Activated naive CD4-positive, alpha-beta T cell treated with anti-CD3 and anti-CD28 coated beads, Interleukin-2, amount 50 U/mL, for 72 hours (primary cell): ENCODE results near the gene PPM1D. TPM values are rescaled to one million over a fixed set of nuclear protein-coding genes. Genes with fewer than 3 reads are reported as not detected.
A peak's percentile ranks its signal among the peaks of the same experiment; 100 is the strongest.
"Not testable (repeated sequence)": the region's sequence is repeated elsewhere in the genome, so short reads cannot be mapped to it uniquely, and the experiment has no call there.

Source experiments
- ATAC-seq, 2 donors: fragments of 150-1000 bp; cut with Tn5 transposase; 2 replicates each; pipeline ENCODE4 v1.10.0; 2021; ENCODE audit warnings: mild to moderate bottlenecking in 2 of 2, moderate library complexity in 2 of 2
- DNase-seq, 2 donors: peaks; one replicate each; pipeline ENCODE4 v3.0.0; 2021 to 2022; ENCODE audit warnings: low spot score in 2 of 2
- H3K27ac Mint-ChIP-seq, 2 donors: one replicate each; pipeline ENCODE4 v1.8.0; 2022; ENCODE audit warnings: mild to moderate bottlenecking in 2 of 2, mixed read lengths in 2 of 2
- H3K36me3 Mint-ChIP-seq, 2 donors: one replicate each; pipeline ENCODE4 v1.8.0; 2022; ENCODE audit warnings: mixed read lengths in 2 of 2
- H3K9me3 Mint-ChIP-seq, 2 donors: one replicate each; pipeline ENCODE4 v1.8.0; 2022; ENCODE audit warnings: mixed read lengths in 2 of 2
- total RNA-seq, 2 donors: library from RNA; stranded (reverse); gene quantifications; one replicate each; pipeline ENCODE4 v1.2.3, GENCODE V29; 2022

PPM1D gene
- total RNA-seq, 2 donors from 2014 or later: 10.7 to 24.6 TPM

- no peaks in the 10 kb centered on the region for H3K36me3 Mint-ChIP-seq
- H3K27ac Mint-ChIP-seq: peak overlapping the region; percentile 11 to 24
- ATAC-seq (no peak), DNase-seq (no peak)
- no peaks in the 10 kb centered on the region for H3K9me3 Mint-ChIP-seq
Measured at GRCh38 chr17:60637683-60638082, 37.7 kb downstream of the PPM1D start.

DNA sequence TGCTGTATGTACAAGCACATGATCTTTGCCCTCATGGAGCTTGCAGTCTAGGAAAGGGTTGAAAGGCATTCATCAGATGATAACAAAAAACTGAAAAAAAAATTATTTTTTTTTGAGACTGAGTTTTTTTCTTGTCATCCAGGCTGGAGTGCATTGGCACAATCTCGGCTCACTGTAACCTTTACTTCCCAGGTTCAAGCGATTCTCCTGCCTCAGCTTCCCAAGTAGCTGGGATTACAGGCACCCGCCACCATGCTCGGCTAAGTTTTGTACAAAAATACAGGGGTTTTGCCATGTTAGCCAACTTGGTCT lies 39.0 kb downstream of the PPM1D start:
- ATAC-seq (no peak), DNase-seq (no peak)
- Mint-ChIP-seq H3K36me3 (no peaks in the 10 kb centered on the region), H3K27ac (no peak overlapping the region), H3K9me3 (no peaks in the 10 kb centered on the region)

DNA sequence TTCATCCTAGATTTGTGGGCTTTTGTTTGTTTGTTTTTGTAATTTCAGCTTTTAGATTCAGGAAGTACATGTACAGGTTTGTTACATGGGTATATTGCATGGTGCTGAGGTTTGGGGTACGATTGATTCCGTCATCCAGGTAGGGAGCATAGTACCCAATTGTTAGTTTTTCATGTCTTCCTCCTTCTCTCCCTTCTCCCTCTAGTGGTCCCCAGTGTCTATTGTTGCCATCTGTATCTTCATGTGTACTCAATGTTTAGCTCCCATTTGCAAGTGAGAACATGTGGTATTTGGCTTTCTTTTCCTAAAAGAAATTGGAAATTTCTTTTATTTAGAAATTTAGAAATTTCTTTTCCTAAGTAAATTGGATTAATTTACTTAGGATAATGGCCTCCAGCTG lies 40.5 kb downstream of the PPM1D start:
- no peaks in the 10 kb centered on the region for H3K9me3 Mint-ChIP-seq
- DNase-seq (no peak), ATAC-seq (no peak)
- no peaks in the 10 kb centered on the region for H3K36me3 Mint-ChIP-seq
- peak overlapping the region in 1 of 2 donors; percentile 10 for H3K27ac Mint-ChIP-seq

- no peaks in the 10 kb centered on the region for H3K36me3 Mint-ChIP-seq
- no peak for ATAC-seq
Measured at GRCh38 chr17:60641126-60641525, 41.1 kb downstream of the PPM1D start.

DNA sequence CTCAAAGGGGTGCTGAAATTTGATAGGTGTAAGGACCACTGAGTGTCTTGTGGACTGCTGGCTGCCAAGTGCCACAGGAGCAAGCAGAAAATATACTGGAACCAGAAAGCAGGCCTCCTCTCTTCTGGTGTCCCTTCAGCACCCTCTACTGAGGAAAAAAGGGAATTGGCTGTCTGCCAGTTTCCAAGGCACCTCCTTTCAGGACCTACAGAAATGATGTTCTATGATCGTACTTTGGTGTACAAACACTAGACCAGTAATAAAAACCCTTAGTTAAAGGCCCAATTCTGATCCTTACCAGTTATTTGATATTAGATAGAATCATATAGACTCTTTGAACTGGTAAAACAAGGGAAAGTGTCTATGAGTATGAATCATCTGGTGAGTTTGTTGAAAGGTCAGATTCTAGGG lies 41.8 kb downstream of the PPM1D start:
- no peak overlapping the region for H3K27ac Mint-ChIP-seq
- peak; percentile 59 to 79 for ATAC-seq
- DNase-seq: peak in 1 of 2 donors; percentile 61
- H3K36me3 Mint-ChIP-seq: no peaks in the 10 kb centered on the region
- H3K9me3 Mint-ChIP-seq: no peaks in the 10 kb centered on the region

More at GRCh38 chr17:60641126-60641525, 41.1 kb downstream of the PPM1D start:
- Mint-ChIP-seq H3K27ac (no peak overlapping the region), H3K9me3 (no peaks in the 10 kb centered on the region)
- no peak for DNase-seq

DNA sequence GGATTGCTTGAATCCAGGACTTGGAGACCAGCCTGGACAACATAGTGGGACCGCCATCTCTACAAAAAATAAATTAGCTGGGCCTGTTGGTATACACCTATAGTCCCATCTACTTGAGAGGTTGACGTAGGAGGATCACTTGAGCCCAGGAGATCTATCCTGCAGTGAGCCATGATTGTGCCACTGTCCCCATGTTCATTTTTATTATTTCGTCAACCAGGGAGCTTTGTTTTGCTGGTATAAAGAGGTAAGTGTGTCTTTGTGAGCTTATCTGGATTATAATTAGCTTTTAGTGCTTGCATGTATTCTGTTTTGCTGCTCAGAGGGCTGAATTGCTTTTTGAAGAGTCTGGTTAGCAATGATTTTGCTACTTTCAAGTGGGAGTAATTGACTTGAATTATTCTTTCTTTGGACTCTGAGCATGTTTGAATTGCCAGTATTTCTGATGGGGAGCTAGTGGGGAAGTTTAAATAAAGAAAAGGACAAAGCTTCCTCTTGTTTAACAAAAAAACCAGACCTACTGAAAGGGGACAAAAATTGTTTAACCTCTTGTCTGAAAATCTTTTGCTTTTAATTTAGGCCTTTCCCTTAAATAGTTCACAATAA lies 46.0 kb downstream of the PPM1D start:
- peaks cover 7 to 16% of the 10 kb centered on the region in 2 donors for H3K36me3 Mint-ChIP-seq
- H3K9me3 Mint-ChIP-seq: no peaks in the 10 kb centered on the region
- DNase-seq (no peak), ATAC-seq (no peak)
- no peak overlapping the region for H3K27ac Mint-ChIP-seq

DNA sequence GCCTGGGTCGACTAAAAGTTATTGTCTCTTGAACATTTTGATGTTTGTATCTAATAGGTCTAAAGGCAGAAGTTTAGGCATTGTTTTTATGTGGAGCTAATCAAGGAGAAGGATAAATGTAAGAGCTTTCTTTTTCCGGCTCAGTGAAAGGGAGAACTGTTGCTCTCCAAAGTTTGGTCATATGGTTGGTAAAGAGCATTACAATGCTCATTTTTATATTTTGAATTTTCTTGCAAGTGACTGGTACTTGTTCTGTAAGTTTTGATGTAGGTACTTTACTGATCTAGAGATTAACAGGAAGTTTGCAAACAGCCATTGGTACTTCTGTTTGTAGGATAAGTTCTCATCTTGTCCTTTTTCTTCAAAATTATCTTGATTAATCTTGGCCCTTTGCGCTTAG lies 46.7 kb downstream of the PPM1D start:
- ATAC-seq: no peak
- no peak for DNase-seq
- H3K9me3 Mint-ChIP-seq: no peaks in the 10 kb centered on the region
- no peak overlapping the region for H3K27ac Mint-ChIP-seq
- peaks cover 8 to 16% of the 10 kb centered on the region in 2 donors for H3K36me3 Mint-ChIP-seq

- Mint-ChIP-seq H3K36me3 (peaks cover 8 to 16% of the 10 kb centered on the region in 2 donors), H3K27ac (no peak overlapping the region), H3K9me3 (no peaks in the 10 kb centered on the region)
- DNase-seq: no peak
- no peak for ATAC-seq
Measured at GRCh38 chr17:60647705-60648104, 47.7 kb downstream of the PPM1D start.

GRCh38 chr17:60652454-60653247 lies 52.7 kb downstream of the PPM1D start:
- H3K36me3 Mint-ChIP-seq: peaks cover 8 to 15% of the 10 kb centered on the region in 2 donors
- peak; percentile 38 to 67 for ATAC-seq
- H3K27ac Mint-ChIP-seq: no peak overlapping the region
- no peak for DNase-seq
- no peaks in the 10 kb centered on the region for H3K9me3 Mint-ChIP-seq

GRCh38 chr17:60653569-60653968 lies 53.6 kb downstream of the PPM1D start:
- ATAC-seq (no peak), DNase-seq (no peak)
- Mint-ChIP-seq H3K9me3 (no peaks in the 10 kb centered on the region), H3K27ac (no peak overlapping the region), H3K36me3 (peaks cover 8 to 11% of the 10 kb centered on the region in 2 donors)

- no peaks in the 10 kb centered on the region for H3K9me3 Mint-ChIP-seq
- no peak overlapping the region for H3K27ac Mint-ChIP-seq
- no peak for ATAC-seq
- H3K36me3 Mint-ChIP-seq: no peaks in the 10 kb centered on the region
- no peak for DNase-seq
Measured at GRCh38 chr17:60656499-60656898, 56.5 kb downstream of the PPM1D start.

GRCh38 chr17:60659156-60659555 lies 59.2 kb downstream of the PPM1D start:
- no peak overlapping the region for H3K27ac Mint-ChIP-seq
- no peaks in the 10 kb centered on the region for H3K36me3 Mint-ChIP-seq
- DNase-seq (no peak), ATAC-seq (no peak)
- H3K9me3 Mint-ChIP-seq: no peaks in the 10 kb centered on the region

DNA sequence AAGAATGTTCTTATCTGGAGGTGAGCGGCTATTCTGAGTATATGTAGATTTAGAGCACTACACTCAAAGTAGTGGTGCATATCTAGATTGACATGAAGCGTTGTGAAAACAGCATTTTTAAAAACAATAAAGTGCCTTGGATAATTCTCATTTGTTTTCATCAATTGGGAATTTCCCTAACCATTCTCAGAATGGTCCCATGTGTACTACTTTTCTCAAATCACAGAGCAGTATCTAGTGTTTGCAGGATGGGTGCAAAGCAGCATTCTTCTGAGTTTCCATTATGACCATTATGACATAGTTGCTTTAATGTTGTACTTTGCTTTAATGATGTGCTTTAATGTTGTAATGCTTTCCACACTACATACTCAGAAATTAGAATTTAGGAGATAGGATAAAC lies 61.5 kb downstream of the PPM1D start:
- DNase-seq (no peak), ATAC-seq (no peak)
- H3K36me3 Mint-ChIP-seq: peaks cover 0 to 7% of the 10 kb centered on the region in 2 donors
- no peak overlapping the region for H3K27ac Mint-ChIP-seq
- H3K9me3 Mint-ChIP-seq: no peaks in the 10 kb centered on the region

DNA sequence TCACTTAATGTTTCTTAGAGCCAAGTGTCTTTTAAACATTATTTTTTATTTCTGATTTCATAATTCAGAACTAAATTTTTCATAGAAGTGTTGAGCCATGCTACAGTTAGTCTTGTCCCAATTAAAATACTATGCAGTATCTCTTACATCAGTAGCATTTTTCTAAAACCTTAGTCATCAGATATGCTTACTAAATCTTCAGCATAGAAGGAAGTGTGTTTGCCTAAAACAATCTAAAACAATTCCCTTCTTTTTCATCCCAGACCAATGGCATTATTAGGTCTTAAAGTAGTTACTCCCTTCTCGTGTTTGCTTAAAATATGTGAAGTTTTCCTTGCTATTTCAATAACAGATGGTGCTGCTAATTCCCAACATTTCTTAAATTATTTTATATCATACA lies 64.0 kb downstream of the PPM1D start:
- DNase-seq (no peak), ATAC-seq (no peak)
- H3K36me3 Mint-ChIP-seq: peaks cover 0 to 7% of the 10 kb centered on the region in 2 donors
- no peaks in the 10 kb centered on the region for H3K9me3 Mint-ChIP-seq
- no peak overlapping the region for H3K27ac Mint-ChIP-seq

DNA sequence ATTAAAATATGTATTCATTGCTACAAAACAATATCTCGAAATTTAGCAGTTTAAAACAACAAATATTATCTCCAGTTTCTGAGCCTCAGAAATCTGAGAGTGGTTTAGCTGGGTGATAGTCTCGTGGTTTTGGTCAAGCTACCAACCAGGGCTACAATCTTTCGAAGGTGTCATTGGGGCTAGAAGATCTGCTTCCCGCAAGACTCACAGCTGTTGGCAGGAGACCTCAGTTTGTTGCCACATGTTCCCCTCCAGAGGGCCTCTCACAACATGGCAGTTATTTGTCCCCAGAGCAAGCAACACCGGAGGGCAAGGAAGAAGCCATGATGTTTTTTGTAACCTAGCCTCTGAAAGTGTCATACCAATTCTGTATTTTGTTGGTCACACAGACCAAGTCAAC lies 65.6 kb downstream of the PPM1D start:
- no peaks in the 10 kb centered on the region for H3K9me3 Mint-ChIP-seq
- peaks cover 0 to 7% of the 10 kb centered on the region in 2 donors for H3K36me3 Mint-ChIP-seq
- ATAC-seq (no peak), DNase-seq (no peak)
- no peak overlapping the region for H3K27ac Mint-ChIP-seq

DNA sequence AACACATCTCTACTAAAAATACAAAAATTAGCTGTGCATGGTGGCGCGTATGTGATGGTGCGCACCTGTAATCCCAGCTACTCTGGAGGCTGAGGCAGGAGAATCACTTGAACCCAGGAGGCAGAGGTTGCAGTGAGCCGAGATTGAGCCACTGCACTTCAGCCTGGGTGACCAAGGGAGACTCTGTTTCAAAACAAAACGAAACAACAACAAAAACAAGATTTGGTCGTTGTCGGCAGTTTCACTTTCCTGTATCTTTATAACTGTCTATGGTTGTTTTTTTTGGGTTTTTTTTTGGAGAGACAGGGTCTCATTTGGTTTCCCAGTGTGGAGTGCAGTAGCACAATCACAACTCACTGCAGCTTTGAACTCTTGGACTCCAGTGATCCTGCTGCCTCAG lies 68.7 kb downstream of the PPM1D start:
- not testable (repeated sequence) for ATAC-seq, H3K9me3 Mint-ChIP-seq, H3K27ac Mint-ChIP-seq, DNase-seq, H3K36me3 Mint-ChIP-seq

DNA sequence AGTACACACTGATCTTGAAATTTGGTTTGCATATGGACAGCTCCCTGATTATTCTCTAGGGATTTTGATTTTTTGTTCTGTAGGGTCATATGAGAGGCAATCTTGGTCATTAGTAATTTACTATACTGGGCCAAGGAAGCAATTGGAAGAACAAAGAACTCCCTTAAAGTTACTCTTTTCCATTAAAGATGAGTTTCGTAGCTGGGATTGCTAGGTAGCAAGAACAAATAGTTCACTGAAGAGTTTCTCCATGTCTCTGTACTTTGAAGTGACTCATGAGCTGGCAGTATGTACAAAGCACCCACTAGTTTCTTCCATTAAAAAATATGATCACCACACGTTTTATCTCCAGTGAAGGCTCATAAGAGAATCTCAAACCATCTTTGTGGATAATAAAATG lies 71.5 kb downstream of the PPM1D start:
- Mint-ChIP-seq H3K9me3 (peaks cover 4 to 5% of the 10 kb centered on the region in 2 donors), H3K36me3 (no peaks in the 10 kb centered on the region), H3K27ac (no peak overlapping the region)
- ATAC-seq: no peak
- DNase-seq: no peak

DNA sequence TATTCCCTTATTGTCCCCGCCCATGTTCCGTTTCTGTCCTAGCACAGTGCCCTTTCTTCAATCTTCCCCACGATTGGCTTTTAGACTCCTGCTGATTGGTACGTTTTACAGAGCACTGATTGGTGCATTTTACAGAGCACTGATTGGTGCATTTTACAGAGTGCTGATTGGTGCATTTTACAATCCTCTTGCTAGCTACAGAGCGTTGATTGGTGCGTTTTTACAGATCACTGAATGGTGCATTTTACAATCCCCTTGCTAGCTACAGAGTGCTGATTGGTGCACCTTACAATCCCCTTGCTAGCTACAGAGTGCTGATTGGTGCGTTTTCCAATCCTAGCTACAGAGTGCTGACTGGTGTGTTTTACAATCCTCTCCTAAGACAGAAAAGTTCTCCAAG lies 74.6 kb downstream of the PPM1D start:
- H3K36me3 Mint-ChIP-seq, H3K27ac Mint-ChIP-seq, ATAC-seq, DNase-seq, H3K9me3 Mint-ChIP-seq: not testable (repeated sequence)
